Effector memory CD8-positive, alpha-beta T cell (primary cell): ENCODE measurements around the gene IFNL4.
A peak's percentile ranks its signal among the peaks of the same experiment; 100 is the strongest.

Experiments
- ATAC-seq: fragments of 150-1000 bp; cut with Tn5 transposase; replicated peaks from 2 replicates; pipeline ENCODE4 v1.10.0; 2021; ENCODE audit warnings: mild to moderate bottlenecking, moderate library complexity
- DNase-seq, 3 experiments: peaks; one replicate each; pipeline ENCODE4 v3.0.0; 2021
- H3K27ac Mint-ChIP-seq, 2 donors: one replicate each; pipeline ENCODE4 v1.8.0; 2022; ENCODE audit warnings: mild to moderate bottlenecking in 2 of 2, mixed read lengths in 2 of 2, moderate library complexity in 2 of 2
- H3K27me3 Mint-ChIP-seq, 2 donors: one replicate each; pipeline ENCODE4 v1.8.0; 2022; ENCODE audit warnings: mixed read lengths in 2 of 2
- H3K36me3 Mint-ChIP-seq: one replicate; pipeline ENCODE4 v1.8.0; 2022; ENCODE audit warnings: mild to moderate bottlenecking, moderate library complexity, mixed read lengths; ENCODE audit not compliant: insufficient read depth
- H3K4me1 Mint-ChIP-seq, 2 donors: one replicate each; pipeline ENCODE4 v1.8.0; 2022; ENCODE audit warnings: low read depth in 2 of 2, mixed read lengths in 2 of 2
- H3K4me3 Mint-ChIP-seq, 2 donors: one replicate each; pipeline ENCODE4 v1.8.0; 2022; ENCODE audit warnings: mild to moderate bottlenecking in 2 of 2, mixed read lengths in 2 of 2, moderate library complexity in 2 of 2
- H3K9me3 Mint-ChIP-seq, 2 donors: one replicate each; pipeline ENCODE4 v1.8.0; 2022; ENCODE audit warnings: mixed read lengths in 2 of 2

Gene IFNL4

DNA sequence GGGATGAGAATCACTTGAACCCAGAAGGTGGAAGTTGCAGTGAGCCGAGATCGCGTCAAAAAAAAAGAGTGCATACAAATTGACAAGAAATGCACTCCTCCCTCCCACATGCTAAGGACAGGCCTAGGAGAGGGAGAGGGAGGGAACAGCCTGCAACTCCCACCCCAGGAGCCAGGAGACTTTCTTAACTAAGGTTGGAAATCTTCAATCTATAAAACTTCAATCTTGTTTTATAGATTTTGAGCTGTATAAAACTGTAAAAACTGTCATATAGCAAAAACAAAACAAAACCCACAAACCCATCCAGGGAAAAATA lies 43.2 kb downstream of the IFNL4 start:
- DNase-seq (no peak), ATAC-seq (no peak)
- Mint-ChIP-seq H3K27me3 (peaks cover 43 to 62% of the 10 kb centered on the region in 2 donors), H3K9me3 (no peaks in the 10 kb centered on the region), H3K36me3 (peaks cover 5% of the 10 kb centered on the region), H3K27ac (no peak overlapping the region), H3K4me3 (no peak overlapping the region), H3K4me1 (no peaks in the 10 kb centered on the region)

DNA sequence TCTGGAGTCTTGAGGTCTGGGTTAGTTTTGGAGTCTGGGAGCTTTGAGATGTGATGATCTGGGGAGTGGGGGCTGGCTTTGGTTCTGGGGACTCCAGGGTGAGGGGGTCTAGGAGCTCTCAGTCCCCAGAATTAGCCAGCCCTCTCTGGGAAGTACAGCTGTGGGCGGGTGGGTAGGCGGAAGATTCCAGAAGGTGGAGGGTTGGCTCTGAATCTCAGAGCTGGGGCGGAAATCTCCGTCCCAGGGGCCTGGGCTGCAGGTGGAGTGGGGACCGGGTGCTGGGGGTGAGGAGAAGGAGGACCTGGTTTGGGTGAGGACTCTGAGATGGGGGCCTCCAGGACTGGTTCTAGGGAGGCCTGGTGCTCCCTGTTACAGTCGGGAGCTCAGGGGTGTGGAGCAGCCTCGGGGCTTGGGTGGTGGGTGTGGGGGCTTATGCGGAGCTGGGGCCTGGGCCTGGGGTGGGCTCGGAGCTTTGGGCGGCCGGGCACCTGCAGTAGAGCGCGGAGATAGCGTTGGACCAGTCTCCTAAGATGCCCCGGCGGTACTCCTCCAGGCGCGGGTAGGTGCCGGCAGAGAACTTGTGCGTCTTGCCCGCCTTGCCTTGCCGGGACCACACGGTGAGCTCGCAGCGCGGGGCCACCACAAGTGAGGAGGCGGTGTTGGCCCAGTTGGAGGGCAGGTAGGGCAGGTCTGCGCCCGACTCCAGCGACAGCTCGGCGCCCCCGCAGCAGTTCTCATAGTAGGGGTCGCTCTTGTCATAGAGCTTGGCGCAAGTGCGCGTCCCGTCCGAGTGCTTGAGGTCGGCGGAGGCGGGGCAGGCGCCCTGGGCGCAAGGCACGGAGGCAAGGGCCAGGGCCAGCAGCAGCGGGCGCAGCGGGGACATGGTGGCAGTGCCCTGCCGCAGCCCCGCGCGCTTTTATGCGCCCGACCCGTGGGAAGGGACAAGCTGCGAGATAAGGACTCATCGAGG lies 45.0 kb downstream of the IFNL4 start, which contains the start of gene SYCN:
Gene SYCN (minus strand): TSS at position 892 of the 970 bp plus-strand sequence. CDS start 9 bp downstream, at position 883.
- H3K4me1 Mint-ChIP-seq: no peaks in the 10 kb centered on the region
- H3K36me3 Mint-ChIP-seq: peaks cover 5% of the 10 kb centered on the region
- no peak within 1 kb of the TSS for H3K4me3 Mint-ChIP-seq
- ATAC-seq: no peak
- H3K27ac Mint-ChIP-seq: no peak within 1 kb of the TSS
- peaks cover 57 to 80% of the 10 kb centered on the region in 2 donors for H3K27me3 Mint-ChIP-seq
- H3K9me3 Mint-ChIP-seq: no peaks in the 10 kb centered on the region
- DNase-seq: no peak

DNA sequence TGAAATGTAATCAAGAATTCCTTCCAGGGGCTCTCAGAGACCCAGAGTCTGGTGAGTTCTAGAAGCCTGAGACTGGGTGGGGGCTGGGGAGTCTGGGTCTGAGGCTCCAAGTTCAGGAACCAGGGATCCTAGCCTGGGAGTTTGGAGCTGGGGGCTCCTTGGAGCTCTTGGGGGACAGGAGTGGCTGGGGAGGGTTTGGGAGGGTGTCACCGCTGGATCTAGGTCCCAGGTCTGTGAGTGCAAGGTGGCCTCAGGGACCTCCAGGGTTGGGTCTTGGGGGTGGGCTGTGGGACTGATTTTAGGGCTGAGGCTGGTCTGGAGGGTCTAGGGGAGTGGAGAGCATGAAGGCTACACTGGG lies 45.7 kb downstream of the IFNL4 start:
- H3K36me3 Mint-ChIP-seq: peaks cover 5% of the 10 kb centered on the region
- H3K4me1 Mint-ChIP-seq: no peaks in the 10 kb centered on the region
- no peak for ATAC-seq
- H3K27ac Mint-ChIP-seq: no peak overlapping the region
- no peak for DNase-seq
- H3K9me3 Mint-ChIP-seq: no peaks in the 10 kb centered on the region
- H3K4me3 Mint-ChIP-seq: no peak overlapping the region
- peaks cover 63 to 86% of the 10 kb centered on the region in 2 donors for H3K27me3 Mint-ChIP-seq

DNA sequence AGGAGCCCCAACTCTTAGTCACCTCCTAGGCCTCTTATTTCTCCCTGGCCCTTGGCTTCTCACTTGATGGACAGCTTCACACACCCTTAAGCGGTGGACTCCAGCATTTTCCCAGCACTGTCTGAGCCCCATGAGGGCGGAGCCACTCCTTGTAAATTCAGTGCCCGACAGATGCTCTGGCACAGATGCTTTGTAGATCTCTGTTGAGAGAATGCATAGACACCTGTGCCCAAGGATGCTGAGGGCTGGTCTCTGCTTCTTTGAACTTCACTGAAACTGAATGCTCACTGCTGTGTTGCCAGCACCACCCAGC lies 47.9 kb downstream of the IFNL4 start:
- H3K9me3 Mint-ChIP-seq: no peaks in the 10 kb centered on the region
- H3K4me1 Mint-ChIP-seq: peaks cover 10 to 15% of the 10 kb centered on the region in 2 donors
- no peak overlapping the region for H3K4me3 Mint-ChIP-seq
- no peak for DNase-seq
- peaks cover 74 to 98% of the 10 kb centered on the region in 2 donors for H3K27me3 Mint-ChIP-seq
- H3K27ac Mint-ChIP-seq: no peak overlapping the region
- H3K36me3 Mint-ChIP-seq: peaks cover 5% of the 10 kb centered on the region
- no peak for ATAC-seq

DNA sequence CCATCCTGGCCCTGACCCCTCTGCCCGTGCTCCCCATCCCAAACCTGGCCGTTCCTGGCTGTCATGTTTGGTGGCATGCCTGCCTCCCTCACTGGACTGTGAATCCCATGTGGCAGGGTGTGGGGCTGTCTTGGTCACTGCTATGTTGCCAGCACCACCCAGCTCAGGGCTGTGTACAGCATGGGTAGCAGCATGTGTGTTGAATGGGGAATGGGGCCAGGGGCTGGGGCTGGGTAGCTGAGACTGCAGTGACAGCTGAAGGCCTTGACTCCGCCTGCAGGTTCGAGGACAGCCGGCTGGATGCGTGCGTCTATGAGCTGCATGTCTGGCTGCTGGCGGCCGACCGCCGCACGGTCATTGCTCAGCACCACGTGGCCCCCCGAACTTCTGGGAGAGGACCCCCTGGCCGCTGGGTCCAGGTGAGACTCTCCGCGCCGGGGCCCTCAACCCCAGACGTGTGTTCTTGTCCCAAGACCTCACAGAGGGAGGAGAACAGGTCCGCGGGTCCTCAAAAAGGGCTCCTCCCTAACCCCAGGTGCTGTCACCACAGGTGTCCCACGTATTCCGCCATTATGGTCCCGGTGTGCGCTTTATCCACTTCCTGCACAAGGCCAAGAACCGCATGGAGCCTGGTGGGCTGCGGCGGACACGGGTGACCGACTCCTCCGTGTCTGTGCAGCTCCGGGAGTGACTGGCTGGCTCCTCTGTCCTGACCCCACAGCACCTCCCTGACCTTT lies 48.4 kb downstream of the IFNL4 start:
- no peak overlapping the region for H3K27ac Mint-ChIP-seq
- H3K4me1 Mint-ChIP-seq: peaks cover 10 to 20% of the 10 kb centered on the region in 2 donors
- ATAC-seq: no peak
- no peaks in the 10 kb centered on the region for H3K9me3 Mint-ChIP-seq
- DNase-seq: no peak
- peaks cover 5% of the 10 kb centered on the region for H3K36me3 Mint-ChIP-seq
- H3K27me3 Mint-ChIP-seq: peaks cover 74 to 98% of the 10 kb centered on the region in 2 donors
- H3K4me3 Mint-ChIP-seq: no peak overlapping the region

DNA sequence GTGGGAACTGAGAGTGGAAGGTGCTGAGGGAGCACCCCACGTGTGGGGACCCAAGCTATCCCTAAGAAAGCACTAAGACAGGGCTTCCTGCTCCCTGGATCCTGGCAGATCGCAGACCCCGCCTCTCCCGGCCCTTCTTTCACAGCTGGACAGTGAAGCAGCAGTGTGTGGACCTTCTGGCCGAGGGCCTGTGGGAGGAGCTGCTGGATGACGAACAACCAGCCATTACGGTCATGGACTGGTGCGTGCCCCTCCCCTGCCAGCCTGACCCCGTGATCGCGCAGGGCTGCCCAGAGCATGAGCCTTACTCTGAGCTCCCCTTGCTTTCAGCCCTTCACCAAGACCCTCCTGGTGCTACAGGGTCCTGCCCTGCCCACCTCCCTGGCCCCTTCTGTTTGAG lies 49.6 kb downstream of the IFNL4 start:
- no peak for ATAC-seq
- Mint-ChIP-seq H3K9me3 (no peaks in the 10 kb centered on the region), H3K27me3 (peaks cover 66 to 98% of the 10 kb centered on the region in 2 donors), H3K4me1 (peaks cover 10 to 22% of the 10 kb centered on the region in 2 donors), H3K4me3 (no peak overlapping the region), H3K36me3 (peaks cover 2% of the 10 kb centered on the region), H3K27ac (no peak overlapping the region)
- no peak for DNase-seq

DNA sequence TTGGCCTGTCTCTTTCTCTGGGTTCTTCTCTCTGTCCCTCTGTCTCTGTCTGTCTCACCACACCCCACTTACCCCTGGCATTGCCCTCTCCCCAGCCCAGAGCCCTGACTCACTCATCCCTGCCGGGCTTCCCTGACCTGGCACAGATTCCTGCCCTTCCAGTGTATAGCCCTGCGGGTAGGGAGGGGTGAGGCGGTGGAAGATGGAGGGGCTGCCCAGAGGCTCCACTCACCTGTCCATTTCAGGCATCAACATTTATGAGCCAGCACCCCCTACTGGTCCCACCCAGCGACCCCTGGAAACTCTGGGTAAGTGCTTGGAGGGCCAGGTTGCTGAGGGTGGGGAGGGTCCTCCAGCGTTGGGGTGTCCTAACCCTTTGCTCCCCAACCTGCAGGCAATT lies 50.8 kb downstream of the IFNL4 start:
- Mint-ChIP-seq H3K4me1 (peaks cover 10 to 22% of the 10 kb centered on the region in 2 donors), H3K36me3 (peaks cover 2% of the 10 kb centered on the region), H3K27me3 (peaks cover 59 to 98% of the 10 kb centered on the region in 2 donors), H3K4me3 (peak overlapping the region; percentile 22 to 58), H3K9me3 (no peaks in the 10 kb centered on the region), H3K27ac (no peak overlapping the region)
- DNase-seq (no peak), ATAC-seq (no peak)

DNA sequence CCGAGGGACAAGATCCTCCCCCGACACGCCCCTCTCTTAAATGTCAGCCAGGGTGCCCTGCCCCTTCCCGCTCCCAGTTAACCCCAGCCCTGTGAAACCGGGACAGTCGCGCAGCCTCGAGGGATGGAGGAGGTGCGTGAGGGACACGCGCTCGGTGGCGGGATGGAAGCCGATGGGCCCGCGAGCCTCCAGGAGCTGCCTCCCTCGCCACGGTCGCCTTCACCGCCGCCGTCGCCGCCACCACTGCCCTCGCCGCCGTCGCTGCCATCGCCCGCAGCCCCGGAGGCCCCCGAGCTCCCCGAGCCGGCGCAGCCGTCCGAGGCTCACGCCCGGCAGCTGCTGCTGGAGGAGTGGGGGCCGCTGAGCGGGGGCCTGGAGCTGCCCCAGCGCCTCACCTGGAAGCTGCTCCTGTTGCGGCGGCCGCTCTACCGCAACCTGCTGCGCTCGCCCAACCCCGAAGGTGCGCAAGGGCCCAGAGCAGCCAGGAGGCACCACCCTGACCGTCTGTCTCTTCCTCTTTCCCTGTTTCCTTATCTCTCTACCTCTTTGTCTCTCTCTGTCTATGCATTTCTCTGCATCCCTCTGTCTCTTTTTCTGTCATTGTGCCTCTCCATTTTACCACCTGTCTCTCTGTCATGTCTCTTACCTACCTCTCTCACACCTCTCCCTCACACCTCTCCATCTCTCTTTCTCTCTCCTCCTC lies 51.6 kb downstream of the IFNL4 start, which contains the start of gene NCCRP1:
Gene NCCRP1 (plus strand): TSS at position 105 of the 703 bp plus-strand sequence. CDS start 19 bp downstream, at position 124.
- peaks cover 52 to 97% of the 10 kb centered on the region in 2 donors for H3K27me3 Mint-ChIP-seq
- H3K36me3 Mint-ChIP-seq: peaks cover 2% of the 10 kb centered on the region
- peaks cover 10 to 22% of the 10 kb centered on the region in 2 donors for H3K4me1 Mint-ChIP-seq
- H3K9me3 Mint-ChIP-seq: no peaks in the 10 kb centered on the region
- H3K4me3 Mint-ChIP-seq: peak within 1 kb of the TSS; percentile 65
- H3K27ac Mint-ChIP-seq: no peak within 1 kb of the TSS
- ATAC-seq (peak; percentile 41), DNase-seq (no peak)

DNA sequence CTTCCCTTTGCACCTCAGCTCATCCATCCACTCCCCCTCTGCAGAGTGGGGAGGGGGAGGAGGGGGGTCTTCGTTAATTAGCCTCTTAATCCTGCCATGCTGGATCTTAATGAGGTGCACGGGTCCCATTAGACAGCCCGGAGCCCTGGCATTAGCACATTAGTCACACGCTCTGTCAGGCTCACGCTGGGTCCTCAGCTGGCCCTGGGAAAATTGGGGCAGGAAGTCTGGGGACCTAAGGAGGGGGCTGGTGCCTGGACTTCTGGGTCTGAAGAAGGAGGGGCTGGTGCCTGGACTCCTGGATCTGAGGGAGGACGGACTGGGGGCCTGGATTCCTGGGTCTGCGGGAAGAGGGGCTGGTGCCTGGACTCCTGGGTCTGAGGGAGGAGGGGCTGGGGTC lies 52.3 kb downstream of the IFNL4 start:
- H3K4me3 Mint-ChIP-seq: peak overlapping the region; percentile 65
- peaks cover 10 to 22% of the 10 kb centered on the region in 2 donors for H3K4me1 Mint-ChIP-seq
- H3K27ac Mint-ChIP-seq: no peak overlapping the region
- H3K9me3 Mint-ChIP-seq: no peaks in the 10 kb centered on the region
- DNase-seq (no peak), ATAC-seq (peak; percentile 20)
- H3K36me3 Mint-ChIP-seq: peaks cover 2% of the 10 kb centered on the region
- peaks cover 45 to 97% of the 10 kb centered on the region in 2 donors for H3K27me3 Mint-ChIP-seq
